NCI-H524 treated with DMSO at 0.1 percent for 48 hours (cell line): ENCODE data around the gene BRINP1.

Source experiments
- DNase-seq: peaks from one replicate; lab custom pipeline; 2025; lab: John Stamatoyannopoulos, UW

BRINP1 gene

GRCh38 chr9:119343059-119343990, 25.9 kb downstream of the BRINP1 start:
- DNase-seq: no peak

GRCh38 chr9:119339056-119339455, 30.2 kb downstream of the BRINP1 start:
- no peak for DNase-seq

- no peak for DNase-seq
Measured at GRCh38 chr9:119337573-119337972, 31.7 kb downstream of the BRINP1 start.

- DNase-seq: no peak
Measured at GRCh38 chr9:119334745-119335144, 34.5 kb downstream of the BRINP1 start.

GRCh38 chr9:119333507-119334229, 35.6 kb downstream of the BRINP1 start:
- DNase-seq: no peak

- no peak for DNase-seq
Measured at GRCh38 chr9:119332522-119332921, 36.7 kb downstream of the BRINP1 start.

- no peak for DNase-seq
Measured at GRCh38 chr9:119322184-119322583, 47.1 kb downstream of the BRINP1 start.

- DNase-seq: no peak
Measured at GRCh38 chr9:119318371-119318770, 50.9 kb downstream of the BRINP1 start.

GRCh38 chr9:119313846-119314245, 55.4 kb downstream of the BRINP1 start:
- no peak for DNase-seq

- no peak for DNase-seq
Measured at GRCh38 chr9:119310741-119311140, 58.5 kb downstream of the BRINP1 start.

GRCh38 chr9:119307471-119307870, 61.8 kb downstream of the BRINP1 start:
- no peak for DNase-seq

GRCh38 chr9:119304555-119304954, 64.7 kb downstream of the BRINP1 start:
- DNase-seq: no peak

GRCh38 chr9:119302988-119303698, 66.1 kb downstream of the BRINP1 start:
- DNase-seq: no peak

GRCh38 chr9:119298076-119298853, 71.0 kb downstream of the BRINP1 start:
- DNase-seq: no peak

GRCh38 chr9:119291554-119291953, 77.7 kb downstream of the BRINP1 start:
- DNase-seq: no peak

- DNase-seq: peak; percentile 31
Measured at GRCh38 chr9:119289740-119290433, 79.3 kb downstream of the BRINP1 start.

GRCh38 chr9:119284587-119285337, 84.5 kb downstream of the BRINP1 start:
- DNase-seq: no peak

- peak; percentile 34 for DNase-seq
Measured at GRCh38 chr9:119284118-119284517, 85.1 kb downstream of the BRINP1 start.

- no peak for DNase-seq
Measured at GRCh38 chr9:119283078-119283794, 86.0 kb downstream of the BRINP1 start.
